22Rv1 (cell line): ENCODE data around the gene DSCAM.

Source experiments
- CTCF ChIP-seq: fragments of 450-650 bp; IDR thresholded peaks from 2 replicates; pipeline ENCODE4 v1.5.1; 2017; ENCODE audit warnings: mild to moderate bottlenecking
- ZFX ChIP-seq: fragments of 450-650 bp; IDR thresholded peaks from 2 replicates; pipeline ENCODE4 v1.6.1; 2017; ENCODE audit warnings: antibody characterized with exemption, borderline replicate concordance

- TF ChIP-seq CTCF (no peak), ZFX (no peak)
Measured at GRCh38 chr21:40377135-40377534, 469.8 kb downstream of the DSCAM start.
